Measurements from ENCODE around the gene LSS. TPM values are rescaled to one million over a fixed set of nuclear protein-coding genes. Genes with fewer than 3 reads are reported as not detected.

Gene LSS
- total RNA-seq, 3 donors from 2014 or later (not counting 1 experiment from before 2014, with no cell fraction given), result 59.9 to 82.2 (median 62.7) TPM

DNA sequence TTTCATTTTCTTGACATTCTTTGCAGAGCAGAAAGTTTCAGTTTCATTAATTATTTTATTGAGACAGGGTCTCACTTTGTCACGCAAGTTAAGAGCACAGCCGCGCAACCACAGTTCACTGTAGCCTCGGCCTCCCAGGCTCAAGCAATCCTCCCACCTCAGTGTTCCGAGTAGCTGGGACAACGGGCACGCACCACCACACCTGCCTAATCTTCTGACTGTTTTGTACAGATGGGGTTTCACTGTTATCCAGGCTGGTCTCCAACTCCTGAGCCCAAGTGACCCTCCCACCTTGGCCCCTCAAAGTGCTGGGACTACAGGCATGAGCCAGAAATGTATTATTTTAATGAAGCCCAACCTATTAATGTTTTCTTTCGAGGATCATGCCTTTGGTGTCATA, 41.3 kb downstream of the LSS start:
- ATAC-seq (no peak), DNase-seq (no peak)
- no peak overlapping the region for H3K4me3 Mint-ChIP-seq
- H3K4me1 Mint-ChIP-seq, result no peaks in the 10 kb centered on the region
- no peak overlapping the region for H3K4me3 ChIP-seq (ENCODE audit: low read length)
- TF ChIP-seq, protein P1, sequence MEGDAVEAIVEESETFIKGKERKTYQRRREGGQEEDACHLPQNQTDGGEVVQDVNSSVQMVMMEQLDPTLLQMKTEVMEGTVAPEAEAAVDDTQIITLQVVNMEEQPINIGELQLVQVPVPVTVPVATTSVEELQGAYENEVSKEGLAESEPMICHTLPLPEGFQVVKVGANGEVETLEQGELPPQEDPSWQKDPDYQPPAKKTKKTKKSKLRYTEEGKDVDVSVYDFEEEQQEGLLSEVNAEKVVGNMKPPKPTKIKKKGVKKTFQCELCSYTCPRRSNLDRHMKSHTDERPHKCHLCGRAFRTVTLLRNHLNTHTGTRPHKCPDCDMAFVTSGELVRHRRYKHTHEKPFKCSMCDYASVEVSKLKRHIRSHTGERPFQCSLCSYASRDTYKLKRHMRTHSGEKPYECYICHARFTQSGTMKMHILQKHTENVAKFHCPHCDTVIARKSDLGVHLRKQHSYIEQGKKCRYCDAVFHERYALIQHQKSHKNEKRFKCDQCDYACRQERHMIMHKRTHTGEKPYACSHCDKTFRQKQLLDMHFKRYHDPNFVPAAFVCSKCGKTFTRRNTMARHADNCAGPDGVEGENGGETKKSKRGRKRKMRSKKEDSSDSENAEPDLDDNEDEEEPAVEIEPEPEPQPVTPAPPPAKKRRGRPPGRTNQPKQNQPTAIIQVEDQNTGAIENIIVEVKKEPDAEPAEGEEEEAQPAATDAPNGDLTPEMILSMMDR (IDR thresholded peaks at IDR 0.05), result no peak
- H3K36me3 Mint-ChIP-seq, result no peaks in the 10 kb centered on the region
- 96% methylated on average over 8 of the region's 8 CpGs for whole genome bisulfite sequencing (ENCODE audit: insufficient coverage)
- no peak overlapping the region for H3K27ac Mint-ChIP-seq
- H3K9me3 Mint-ChIP-seq, result no peaks in the 10 kb centered on the region
- peaks cover 16% of the 10 kb centered on the region for H3K4me1 ChIP-seq (ENCODE audit: control insufficient read depth, insufficient read depth, low read length)
- intact Hi-C loops (cut with micrococcal nuclease), result no loop called here
- H3K9me3 ChIP-seq (ENCODE audit: control insufficient read depth, insufficient read depth, low read length), result no peaks in the 10 kb centered on the region
- H3K27me3 Mint-ChIP-seq (ENCODE audit: low read depth in 2 of 2), result no peaks in the 10 kb centered on the region
- no peak overlapping the region for H3K27ac ChIP-seq (ENCODE audit: low read length)
- H3K27me3 ChIP-seq (ENCODE audit: control insufficient read depth, insufficient read depth, low read length), result no peaks in the 10 kb centered on the region
- peaks cover under 1% of the 10 kb centered on the region for H3K36me3 ChIP-seq (ENCODE audit: control insufficient read depth, insufficient read depth, low read length)

DNA sequence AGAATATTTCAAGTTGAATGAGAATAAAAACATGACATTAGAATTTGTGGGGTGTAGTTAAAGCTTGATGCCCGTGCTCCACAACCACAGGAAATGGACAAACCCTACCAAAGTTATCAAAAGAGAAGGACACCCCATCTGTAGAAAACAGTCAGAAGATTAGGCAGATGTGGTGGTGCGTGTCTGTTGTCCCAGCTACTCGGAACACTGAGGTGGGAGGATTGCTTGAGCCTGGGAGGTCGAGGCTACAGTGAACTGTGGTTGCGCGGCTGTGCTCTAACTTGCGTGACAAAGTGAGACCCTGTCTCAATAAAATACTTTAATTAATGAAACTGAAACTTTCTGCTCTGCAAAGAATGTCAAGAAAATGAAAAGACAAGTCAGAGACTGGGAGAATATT, 42.9 kb downstream of the LSS start:
- no peak overlapping the region for H3K4me3 ChIP-seq (ENCODE audit: low read length)
- H3K27me3 Mint-ChIP-seq (ENCODE audit: low read depth in 2 of 2), result no peaks in the 10 kb centered on the region
- WGBS (ENCODE audit: insufficient coverage), result 78% methylated on average over 6 of the region's 7 CpGs

GRCh38 chr21:46184625-46185555, 43.7 kb downstream of the LSS start:
- Mint-ChIP-seq H3K9me3 (no peaks in the 10 kb centered on the region), H3K4me1 (no peaks in the 10 kb centered on the region), H3K27ac (peak overlapping the region; percentile 82 to 87), H3K27me3 (ENCODE audit: low read depth in 2 of 2) (no peaks in the 10 kb centered on the region), H3K36me3 (no peaks in the 10 kb centered on the region), H3K4me3 (peak overlapping the region; percentile 71)
- intact Hi-C loops (cut with micrococcal nuclease), result loop anchor here (2.0 to 5.0 kb wide), 2 partner anchors 43 to 44 kb away; partner anchors contain the start of gene LSS
- Histone ChIP-seq H3K36me3 (ENCODE audit: control insufficient read depth, insufficient read depth, low read length) (no peaks in the 10 kb centered on the region), H3K4me3 (ENCODE audit: low read length) (peak overlapping the region; percentile 71), H3K27ac (ENCODE audit: low read length) (peak overlapping the region; percentile 74), H3K9me3 (ENCODE audit: control insufficient read depth, insufficient read depth, low read length) (no peaks in the 10 kb centered on the region), H3K27me3 (ENCODE audit: control insufficient read depth, insufficient read depth, low read length) (no peaks in the 10 kb centered on the region), H3K4me1 (ENCODE audit: control insufficient read depth, insufficient read depth, low read length) (peaks cover 16% of the 10 kb centered on the region)
- DNase-seq (peak; percentile 74 to 83), ATAC-seq (peak in 2 of 3 donors; percentile 85 to 86)
- 12% methylated on average over 26 of the region's 30 CpGs for WGBS (ENCODE audit: insufficient coverage)
- TF ChIP-seq, protein P1 (IDR thresholded peaks at IDR 0.05), result no peak

More for the DNA sequence above, 42.9 kb downstream of the LSS start:
- DNase-seq, result no peak
- Mint-ChIP-seq H3K4me3 (no peak overlapping the region), H3K27ac (peak overlapping the region; percentile 82 to 87), H3K9me3 (no peaks in the 10 kb centered on the region), H3K36me3 (no peaks in the 10 kb centered on the region), H3K4me1 (no peaks in the 10 kb centered on the region)
- Histone ChIP-seq H3K27ac (ENCODE audit: low read length) (no peak overlapping the region), H3K36me3 (ENCODE audit: control insufficient read depth, insufficient read depth, low read length) (no peaks in the 10 kb centered on the region), H3K27me3 (ENCODE audit: control insufficient read depth, insufficient read depth, low read length) (no peaks in the 10 kb centered on the region), H3K9me3 (ENCODE audit: control insufficient read depth, insufficient read depth, low read length) (no peaks in the 10 kb centered on the region), H3K4me1 (ENCODE audit: control insufficient read depth, insufficient read depth, low read length) (peaks cover 16% of the 10 kb centered on the region)
- intact Hi-C loops (cut with micrococcal nuclease), result loop anchor here (2.0 kb wide), 1 partner anchor 43 kb away; the partner anchor contains the start of gene LSS
- TF ChIP-seq, protein P1 (IDR thresholded peaks at IDR 0.05), result no peak
- no peak for ATAC-seq

All from natural killer cell (primary cell).